B cell (primary cell): ENCODE data around the gene CLK2. TPM values are rescaled to one million over a fixed set of nuclear protein-coding genes. Genes with fewer than 3 reads are reported as not detected.

Source experiments
- ATAC-seq: fragments of 200-7000 bp; cut with Tn5 transposase; one replicate; pipeline ENCODE4 v1.10.0; 2021; ENCODE audit warnings: low read depth, mild to moderate bottlenecking, moderate number of reproducible peaks, moderate library complexity
- CTCF ChIA-PET: fragments of 350-600 bp; sonication (Branson Sonifier 250); formaldehyde crosslinking; loops from one replicate; lab custom pipeline; 2021; ENCODE audit warnings: antibody characterized with exemption, inconsistent platforms; lab: Charles Lee
- POLR2A ChIA-PET: fragments of 350-600 bp; sonication (Branson Sonifier 250); formaldehyde crosslinking; loops from one replicate; lab custom pipeline; 2021; ENCODE audit warnings: antibody characterized with exemption; lab: Charles Lee
- DNase-seq: peaks from one replicate; pipeline ENCODE4 v3.0.0; 2013
- H2AFZ ChIP-seq: 2 replicates; pipeline ENCODE4 v1.6.1; 2012; ENCODE audit warnings: mild to moderate bottlenecking, low read depth, low read length; ENCODE audit not compliant: insufficient read depth, poor library complexity, severe bottlenecking
- H3K27ac ChIP-seq, 2 donors: 1 replicate in 1 of 2; 2 replicates in 1 of 2; pipeline ENCODE4 v1.5.1; 2012 to 2013; ENCODE audit warnings: low read length in 2 of 2, mild to moderate bottlenecking in 2 of 2, moderate library complexity in 1 of 2
- H3K27me3 ChIP-seq, 4 experiments: fragments of 200-600 bp in 1 of 4; sonication (generic) in 1 of 4; replicated peaks in 1 of 4; 1 replicate in 2 of 4; 2 replicates in 2 of 4; pipeline versions ENCODE4 v1.6.1 to v1.7.0; 2013 to 2016; ENCODE audit warnings: low read length in 3 of 4, mild to moderate bottlenecking in 2 of 4, mixed read lengths in 1 of 4, moderate library complexity in 1 of 4; ENCODE audit not compliant: insufficient read depth in 4 of 4, control insufficient read depth in 3 of 4; ENCODE audit errors: control extremely low read depth in 1 of 4
- H3K36me3 ChIP-seq, 2 experiments: replicated peaks in 1 of 2; 1 replicate in 1 of 2; 2 replicates in 1 of 2; pipeline versions ENCODE4 v1.6.1 to v1.7.1; 2013; ENCODE audit warnings: low read length in 1 of 2; ENCODE audit not compliant: insufficient read depth in 2 of 2, control insufficient read depth in 1 of 2; ENCODE audit errors: control extremely low read depth in 1 of 2, extremely low read depth in 1 of 2
- H3K4me1 ChIP-seq, 2 donors: fragments of 200-600 bp in 1 of 2; sonication (generic) in 1 of 2; 1 replicate in 1 of 2; 2 replicates in 1 of 2; pipeline versions ENCODE4 v1.5.1 to v1.6.1; 2013 to 2017; ENCODE audit warnings: low read length in 2 of 2; ENCODE audit not compliant: control insufficient read depth in 2 of 2, insufficient read depth in 2 of 2
- H3K4me2 ChIP-seq: replicated peaks from 2 replicates; pipeline ENCODE3; 2012; ENCODE audit warnings: mild to moderate bottlenecking, low read depth, low read length; ENCODE audit not compliant: poor library complexity, severe bottlenecking
- H3K4me3 ChIP-seq, 5 experiments: fragments of 200-600 bp in 1 of 5; sonication (generic) in 1 of 5; 1 replicate in 3 of 5; 2 replicates in 2 of 5; pipeline versions ENCODE4 v1.5.1 to v1.7.0; 2011 to 2016; ENCODE audit warnings: low read length in 4 of 5, mild to moderate bottlenecking in 4 of 5, low read depth in 2 of 5, control low read depth in 1 of 5, moderate library complexity in 1 of 5; ENCODE audit not compliant: insufficient read depth in 1 of 5; ENCODE audit errors: control extremely low read depth in 1 of 5, extremely low read depth in 1 of 5
- H3K79me2 ChIP-seq: fragments of 200-600 bp; sonication (generic); one replicate; pipeline ENCODE4 v1.6.0; 2016; ENCODE audit warnings: low read length; ENCODE audit not compliant: control insufficient read depth, insufficient read depth
- H3K9ac ChIP-seq: fragments of 200-600 bp; sonication (generic); 2 replicates; pipeline ENCODE4 v1.6.1; 2017; ENCODE audit warnings: mild to moderate bottlenecking, low read length, moderate library complexity
- H3K9me3 ChIP-seq, 3 donors: one replicate each; pipeline versions ENCODE4 v1.6.1 to v1.7.1; 2013; ENCODE audit warnings: low read length in 2 of 3; ENCODE audit not compliant: control insufficient read depth in 2 of 3, insufficient read depth in 1 of 3; ENCODE audit errors: control extremely low read depth in 1 of 3
- H4K20me1 ChIP-seq: 2 replicates; pipeline ENCODE4 v1.6.0; 2012; ENCODE audit warnings: mild to moderate bottlenecking, low read length; ENCODE audit not compliant: insufficient read depth, control insufficient read depth, poor library complexity, severe bottlenecking
- H3K27ac Mint-ChIP-seq: one replicate; pipeline ENCODE4 v1.8.0; 2021; ENCODE audit warnings: mixed read lengths
- H3K27me3 Mint-ChIP-seq: one replicate; pipeline ENCODE4 v1.8.0; 2021; ENCODE audit warnings: mixed read lengths
- H3K4me1 Mint-ChIP-seq: one replicate; pipeline ENCODE4 v1.8.0; 2021; ENCODE audit warnings: mixed read lengths
- H3K4me3 Mint-ChIP-seq: one replicate; pipeline ENCODE4 v1.8.0; 2021; ENCODE audit warnings: mixed read lengths
- H3K9me3 Mint-ChIP-seq: one replicate; pipeline ENCODE4 v1.8.0; 2022; ENCODE audit warnings: mixed read lengths; ENCODE audit not compliant: insufficient read depth
- CTCF ChIP-seq: fragments of 200-600 bp; IDR thresholded peaks from one replicate; pipeline ENCODE4 v1.8.0; 2022; ENCODE audit warnings: antibody characterized with exemption, mild to moderate bottlenecking
- EZH2 ChIP-seq: IDR thresholded peaks from 2 replicates; pipeline ENCODE4 v1.6.1; 2012; ENCODE audit warnings: borderline replicate concordance, low read depth, mild to moderate bottlenecking, moderate library complexity, low read length; ENCODE audit not compliant: insufficient read depth, poor library complexity, severe bottlenecking
- WGBS: methylation state at CpG from one replicate; pipeline ENCODE4 v1.1.5; 2013; ENCODE audit warnings: missing lambda C conversion rate; ENCODE audit not compliant: insufficient coverage; 5-methylcytosine and 5-hydroxymethylcytosine counted together
- intact Hi-C: fragments of 100-400 bp; cut with micrococcal nuclease; formaldehyde crosslinking; loops from one replicate; pipeline ENCODE4 v1.10.0; 2022
- polyA plus RNA-seq: library from polyadenylated mRNA; depleted of rRNA; stranded (reverse); fragments of >200 nt; gene quantifications from 2 replicates; pipeline ENCODE4 v1.2.3, GENCODE V29; 2012
- total RNA-seq, 2 donors: library from RNA; stranded (reverse); fragments of 120-200 nt in 1 of 2; gene quantifications; 1 replicate in 1 of 2; 2 replicates in 1 of 2; pipeline versions ENCODE4 v1.2.3 to v1.2.4, GENCODE V29; 2013 to 2022

CLK2 gene
- total and polyA plus RNA-seq, 2 donors (not counting 1 experiment from before 2014, with no cell fraction given), result 152 to 161 TPM

DNA sequence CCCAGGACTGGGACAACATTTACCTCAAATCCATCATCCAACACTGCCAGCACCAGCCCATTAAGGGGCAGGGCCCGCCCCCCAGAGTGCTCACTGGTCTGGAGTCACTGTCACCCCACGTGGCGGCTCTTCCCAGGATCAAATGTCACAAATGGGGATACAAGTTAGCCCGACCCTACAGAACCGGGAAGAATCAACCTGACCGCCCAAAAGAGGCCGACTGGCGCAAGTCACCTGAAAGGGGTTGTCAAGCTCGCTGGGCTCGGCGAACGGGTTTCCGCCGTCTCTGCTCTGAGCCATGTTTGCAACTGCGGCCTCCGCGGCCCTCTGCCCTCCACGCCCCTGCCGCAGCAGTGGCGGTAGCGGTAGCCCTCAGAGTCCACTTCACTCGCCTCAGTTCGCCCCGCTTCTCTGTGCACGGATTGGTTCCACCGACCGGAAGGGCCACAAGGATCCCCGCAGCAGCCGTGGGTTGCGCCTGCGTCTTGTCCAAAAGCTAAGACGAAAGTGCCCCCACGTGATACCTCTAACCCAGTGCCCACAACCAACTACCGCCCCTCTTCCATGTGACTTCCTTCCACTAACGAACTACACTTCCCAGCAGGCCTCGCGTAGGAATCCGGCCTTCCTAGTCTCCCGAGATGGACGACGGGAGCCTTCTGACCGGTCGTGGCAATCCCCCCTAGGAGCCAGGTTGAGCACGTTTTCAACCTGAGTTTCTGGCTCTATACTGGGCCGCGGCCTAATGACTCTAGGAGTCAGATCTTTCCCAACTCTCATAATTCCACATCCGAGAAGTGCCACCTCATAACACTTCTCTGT is 11.2 kb downstream of the CLK2 start, which contains the start of gene SCAMP3:
TSS of gene SCAMP3 (minus strand) at position 509 of the 822 bp plus-strand sequence. CDS start at position 300, 209 bp downstream.
- POLR2A ChIA-PET, result interaction anchor here (0.6 to 2.3 kb wide), 8 partner anchors 9 to 595 kb away, joined by 3 to 18 read pairs (median 4); partner anchors contain the start of genes CLK2, FDPS, GON4L and THBS3
- H3K27me3 Mint-ChIP-seq, result no peaks in the 10 kb centered on the region
- no peak for TF ChIP-seq CTCF
- TF ChIP-seq EZH2, result no peak

More for the DNA sequence above, 11.2 kb downstream of the CLK2 start, which contains the start of gene SCAMP3:
- peak; percentile 93 for DNase-seq
- Mint-ChIP-seq H3K9me3 (no peaks in the 10 kb centered on the region), H3K27ac (peak within 1 kb of the TSS; percentile 91), H3K4me3 (peak within 1 kb of the TSS; percentile 89), H3K4me1 (peaks cover 28% of the 10 kb centered on the region)
- peak within 1 kb of the TSS; percentile 50 to 73 for H3K27ac ChIP-seq
- CTCF ChIA-PET, result interaction anchor here (1.0 to 4.3 kb wide), 9 partner anchors 11 to 61 kb away, joined by 3 to 71 read pairs (median 4); partner anchors contain the start of genes CLK2, FDPS, RUSC1 and THBS3
- H3K36me3 ChIP-seq, result peaks cover 2 to 49% of the 10 kb centered on the region in 2 experiments
- H3K4me3 ChIP-seq, result peak within 1 kb of the TSS; percentile 62 to 96 (median 86)
- peak within 1 kb of the TSS; percentile 84 for H3K9ac ChIP-seq
- H3K79me2 ChIP-seq, result peaks cover 19% of the 10 kb centered on the region
- peaks cover 14% of the 10 kb centered on the region for H4K20me1 ChIP-seq
- ATAC-seq, result peak; percentile 95
- no peaks in the 10 kb centered on the region for H3K9me3 ChIP-seq
- peak within 1 kb of the TSS; percentile 87 for H3K4me2 ChIP-seq
- intact Hi-C loops, result loop anchor here (1.0 to 5.0 kb wide), 6 partner anchors 11 to 649 kb away; partner anchors contain the start of genes ASH1L, CLK2, HCN3 and RIT1
- no peaks in the 10 kb centered on the region for H3K27me3 ChIP-seq
- WGBS, result under 1% methylated on average over 43 of the region's 47 CpGs
- peaks cover 14 to 25% of the 10 kb centered on the region in 2 donors for H3K4me1 ChIP-seq
- peak within 1 kb of the TSS; percentile 79 for H2AFZ ChIP-seq
